Measurements from ENCODE around the gene NES.

NES gene

DNA sequence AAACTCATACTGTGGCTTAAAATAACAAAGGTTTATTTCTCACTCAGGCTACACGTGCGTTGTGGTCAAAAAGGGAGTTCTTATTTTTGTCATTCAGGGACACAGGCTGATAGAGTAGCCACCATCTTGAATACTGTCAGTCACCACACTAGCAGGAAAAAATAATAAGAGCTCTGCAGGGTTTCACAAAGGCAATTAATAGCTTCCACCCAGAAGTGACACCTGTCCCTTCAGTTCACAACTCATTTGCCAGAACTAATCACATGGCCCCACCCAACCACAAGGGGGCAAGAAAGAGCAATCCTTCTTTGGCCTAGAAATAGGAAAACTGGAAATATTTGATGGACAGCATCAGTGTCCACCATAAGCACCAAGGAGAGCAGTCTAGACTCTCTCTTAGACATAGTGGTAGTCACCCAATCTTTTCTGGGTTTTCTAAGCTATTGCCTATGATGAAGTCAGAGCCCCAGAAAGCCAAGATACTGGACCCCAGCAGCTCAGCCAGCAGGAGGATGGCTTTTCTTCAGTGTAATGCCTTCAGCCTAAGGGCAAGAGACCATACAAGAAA is 49.8 kb downstream of the NES start:
- Histone ChIP-seq H3K27me3 (ENCODE audit: control insufficient read depth, insufficient read depth, low read length) (peaks cover 43% of the 10 kb centered on the region), H3K4me3 (ENCODE audit: low read depth, low read length) (no peak overlapping the region), H3K4me1 (ENCODE audit: control insufficient read depth, insufficient read depth, low read length) (no peaks in the 10 kb centered on the region), H3K9me3 (ENCODE audit: control insufficient read depth, insufficient read depth, low read length) (no peaks in the 10 kb centered on the region), H3K36me3 (ENCODE audit: control insufficient read depth, insufficient read depth, low read length) (no peaks in the 10 kb centered on the region), H3K9ac (ENCODE audit: low read depth, low read length) (no peak overlapping the region)

DNA sequence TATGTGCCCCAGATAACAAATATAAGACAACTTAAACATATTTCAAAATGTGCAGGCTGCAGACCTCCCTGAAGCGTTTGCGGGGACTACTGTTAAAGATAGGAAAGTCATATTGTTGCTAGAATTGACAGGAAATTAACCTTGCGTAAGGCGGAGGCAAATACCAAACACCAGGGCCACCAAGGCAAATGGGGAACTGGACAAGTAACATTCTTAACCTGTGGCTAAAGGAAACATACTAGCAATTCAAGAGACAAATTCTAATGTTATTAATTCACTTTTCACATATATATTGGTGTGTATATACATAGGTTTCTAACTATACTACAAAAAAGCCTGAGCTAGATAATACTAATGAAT is 51.1 kb downstream of the NES start:
- H3K36me3 ChIP-seq (ENCODE audit: control insufficient read depth, insufficient read depth, low read length) = no peaks in the 10 kb centered on the region
- peaks cover 55% of the 10 kb centered on the region for H3K27me3 ChIP-seq (ENCODE audit: control insufficient read depth, insufficient read depth, low read length)
- no peaks in the 10 kb centered on the region for H3K9me3 ChIP-seq (ENCODE audit: control insufficient read depth, insufficient read depth, low read length)
- H3K4me1 ChIP-seq (ENCODE audit: control insufficient read depth, insufficient read depth, low read length) = no peaks in the 10 kb centered on the region
- H3K9ac ChIP-seq (ENCODE audit: low read depth, low read length) = no peak overlapping the region
- H3K4me3 ChIP-seq (ENCODE audit: low read depth, low read length) = no peak overlapping the region

DNA sequence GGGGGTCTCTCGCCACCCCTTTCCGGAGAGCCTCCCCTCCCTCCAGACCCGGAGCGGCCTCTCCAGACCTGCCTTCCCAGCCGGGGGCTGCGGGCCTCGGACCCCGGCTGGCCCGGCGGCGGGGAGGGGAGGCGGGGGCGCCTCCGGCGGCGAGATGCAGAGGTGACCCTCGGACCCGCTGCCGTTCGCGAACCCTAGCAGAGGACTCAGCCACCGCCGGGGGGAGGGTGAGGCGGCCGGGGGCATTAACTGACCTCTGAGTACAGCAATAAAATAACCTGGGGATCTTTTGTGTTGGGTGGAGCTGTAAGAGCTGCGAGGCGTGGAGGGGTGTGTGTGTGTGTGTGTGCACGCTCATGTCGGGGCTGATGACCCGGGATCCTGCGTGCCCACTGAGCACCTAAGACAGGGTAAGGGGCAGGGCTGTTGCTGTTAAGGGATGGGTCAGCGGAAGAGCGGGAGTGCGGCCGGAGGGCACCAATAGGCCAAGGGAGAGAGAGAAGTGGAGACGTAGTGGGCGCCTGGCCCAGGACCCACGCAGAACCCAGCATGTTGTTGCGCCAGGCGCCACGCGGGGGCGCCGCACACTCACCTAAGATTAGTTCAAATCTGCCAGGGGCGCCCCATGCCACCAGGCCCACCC is 51.6 kb downstream of the NES start:
- H3K27me3 ChIP-seq (ENCODE audit: control insufficient read depth, insufficient read depth, low read length) = peaks cover 60% of the 10 kb centered on the region
- H3K36me3 ChIP-seq (ENCODE audit: control insufficient read depth, insufficient read depth, low read length) = no peaks in the 10 kb centered on the region
- peak overlapping the region; percentile 62 for H3K4me3 ChIP-seq (ENCODE audit: low read depth, low read length)
- H3K9ac ChIP-seq (ENCODE audit: low read depth, low read length) = no peak overlapping the region
- no peaks in the 10 kb centered on the region for H3K9me3 ChIP-seq (ENCODE audit: control insufficient read depth, insufficient read depth, low read length)
- H3K4me1 ChIP-seq (ENCODE audit: control insufficient read depth, insufficient read depth, low read length) = no peaks in the 10 kb centered on the region

- peaks cover 66% of the 10 kb centered on the region for H3K27me3 ChIP-seq (ENCODE audit: control insufficient read depth, insufficient read depth, low read length)
- H3K4me1 ChIP-seq (ENCODE audit: control insufficient read depth, insufficient read depth, low read length) = no peaks in the 10 kb centered on the region
- no peaks in the 10 kb centered on the region for H3K9me3 ChIP-seq (ENCODE audit: control insufficient read depth, insufficient read depth, low read length)
- H3K36me3 ChIP-seq (ENCODE audit: control insufficient read depth, insufficient read depth, low read length) = no peaks in the 10 kb centered on the region
- H3K9ac ChIP-seq (ENCODE audit: low read depth, low read length) = no peak overlapping the region
- H3K4me3 ChIP-seq (ENCODE audit: low read depth, low read length) = peak overlapping the region; percentile 62
Measured at GRCh38 chr1:156624814-156625435, 52.3 kb downstream of the NES start.

DNA sequence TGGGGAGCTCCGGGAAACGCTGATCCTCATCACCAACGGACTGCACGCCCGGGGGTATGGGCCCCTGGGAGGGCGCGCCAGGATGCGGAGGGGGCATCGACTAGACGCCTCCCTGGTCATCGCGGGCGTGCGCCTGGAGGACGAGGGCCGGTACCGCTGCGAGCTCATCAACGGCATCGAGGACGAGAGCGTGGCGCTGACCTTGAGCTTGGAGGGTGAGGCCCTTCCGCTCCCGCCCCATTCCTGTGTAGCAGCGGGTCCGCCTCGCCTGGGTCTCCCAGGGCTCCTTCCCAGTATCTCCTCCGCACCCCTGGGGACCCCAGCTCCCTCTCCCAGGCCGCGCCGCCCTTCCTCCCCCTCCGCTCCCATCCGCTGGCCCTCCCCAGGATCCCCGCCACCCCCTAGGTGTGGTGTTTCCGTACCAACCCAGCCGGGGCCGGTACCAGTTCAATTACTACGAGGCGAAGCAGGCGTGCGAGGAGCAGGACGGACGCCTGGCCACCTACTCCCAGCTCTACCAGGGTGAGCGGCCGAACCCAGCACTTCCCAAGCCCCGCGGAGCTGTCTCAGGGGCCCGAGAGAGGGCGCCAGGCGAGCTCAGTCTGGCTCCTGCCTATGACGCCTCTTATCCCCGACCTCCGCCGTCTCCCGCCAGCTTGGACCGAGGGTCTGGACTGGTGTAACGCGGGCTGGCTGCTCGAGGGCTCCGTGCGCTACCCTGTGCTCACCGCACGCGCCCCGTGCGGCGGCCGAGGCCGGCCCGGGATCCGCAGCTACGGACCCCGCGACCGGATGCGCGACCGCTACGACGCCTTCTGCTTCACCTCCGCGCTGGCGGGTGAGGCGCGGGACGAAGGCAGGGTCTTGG is 53.0 kb downstream of the NES start:
- Histone ChIP-seq H3K9me3 (ENCODE audit: control insufficient read depth, insufficient read depth, low read length) (no peaks in the 10 kb centered on the region), H3K4me1 (ENCODE audit: control insufficient read depth, insufficient read depth, low read length) (no peaks in the 10 kb centered on the region), H3K4me3 (ENCODE audit: low read depth, low read length) (peak overlapping the region; percentile 62), H3K36me3 (ENCODE audit: control insufficient read depth, insufficient read depth, low read length) (no peaks in the 10 kb centered on the region), H3K27me3 (ENCODE audit: control insufficient read depth, insufficient read depth, low read length) (peaks cover 73% of the 10 kb centered on the region), H3K9ac (ENCODE audit: low read depth, low read length) (no peak overlapping the region)

GRCh38 chr1:156622581-156623297 is 54.5 kb downstream of the NES start:
- no peaks in the 10 kb centered on the region for H3K9me3 ChIP-seq (ENCODE audit: control insufficient read depth, insufficient read depth, low read length)
- H3K9ac ChIP-seq (ENCODE audit: low read depth, low read length) = no peak overlapping the region
- no peaks in the 10 kb centered on the region for H3K36me3 ChIP-seq (ENCODE audit: control insufficient read depth, insufficient read depth, low read length)
- no peaks in the 10 kb centered on the region for H3K4me1 ChIP-seq (ENCODE audit: control insufficient read depth, insufficient read depth, low read length)
- no peak overlapping the region for H3K4me3 ChIP-seq (ENCODE audit: low read depth, low read length)
- H3K27me3 ChIP-seq (ENCODE audit: control insufficient read depth, insufficient read depth, low read length) = peaks cover 76% of the 10 kb centered on the region

GRCh38 chr1:156619582-156619955 is 57.6 kb downstream of the NES start:
- H3K36me3 ChIP-seq (ENCODE audit: control insufficient read depth, insufficient read depth, low read length) = no peaks in the 10 kb centered on the region

GRCh38 chr1:156618853-156619581 is 58.2 kb downstream of the NES start, which contains the start of gene HAPLN2:
TSS of gene HAPLN2 (plus strand) at chr1:156619415. CDS start at chr1:156623491, 4,076 bp downstream.
- Histone ChIP-seq H3K4me1 (ENCODE audit: control insufficient read depth, insufficient read depth, low read length) (no peaks in the 10 kb centered on the region), H3K9me3 (ENCODE audit: control insufficient read depth, insufficient read depth, low read length) (no peaks in the 10 kb centered on the region), H3K9ac (ENCODE audit: low read depth, low read length) (no peak within 1 kb of the TSS), H3K36me3 (ENCODE audit: control insufficient read depth, insufficient read depth, low read length) (no peaks in the 10 kb centered on the region), H3K4me3 (ENCODE audit: low read depth, low read length) (peak within 1 kb of the TSS; percentile 4), H3K27me3 (ENCODE audit: control insufficient read depth, insufficient read depth, low read length) (peaks cover 53% of the 10 kb centered on the region)

More at GRCh38 chr1:156619582-156619955, 57.6 kb downstream of the NES start:
- no peaks in the 10 kb centered on the region for H3K9me3 ChIP-seq (ENCODE audit: control insufficient read depth, insufficient read depth, low read length)
- no peaks in the 10 kb centered on the region for H3K4me1 ChIP-seq (ENCODE audit: control insufficient read depth, insufficient read depth, low read length)
- no peak overlapping the region for H3K9ac ChIP-seq (ENCODE audit: low read depth, low read length)
- H3K27me3 ChIP-seq (ENCODE audit: control insufficient read depth, insufficient read depth, low read length) = peaks cover 59% of the 10 kb centered on the region
- H3K4me3 ChIP-seq (ENCODE audit: low read depth, low read length) = no peak overlapping the region

Measured in iPS-15b (cell line).